ENCODE data around the gene ZNF503. TPM values are rescaled to one million over a fixed set of nuclear protein-coding genes. Genes with fewer than 3 reads are reported as not detected.
A peak's percentile ranks its signal among the peaks of the same experiment; 100 is the strongest.

The ZNF503 gene
- total RNA-seq, 1 donor from 2014 or later: 7.3 TPM

GRCh38 chr10:75407713-75408508, 6.3 kb upstream of the ZNF503 start:
- DNase-seq (ENCODE audit: low spot score): no peak

GRCh38 chr10:75407224-75407712, 5.7 kb upstream of the ZNF503 start:
- DNase-seq (ENCODE audit: low spot score): no peak
- ATAC-seq: no peak

More at GRCh38 chr10:75407713-75408508, 6.3 kb upstream of the ZNF503 start:
- no peak for ATAC-seq

GRCh38 chr10:75406462-75407223, 5.1 kb upstream of the ZNF503 start:
- ATAC-seq (no peak), DNase-seq (ENCODE audit: low spot score) (no peak)

GRCh38 chr10:75405598-75406461, 4.3 kb upstream of the ZNF503 start:
- DNase-seq (ENCODE audit: low spot score) (no peak), ATAC-seq (no peak)

- no peak for ATAC-seq
- no peak for DNase-seq (ENCODE audit: low spot score)
These were observed 3.4 kb upstream of the ZNF503 start for GRCh38 chr10:75404815-75405597.

GRCh38 chr10:75403939-75404814, 2.6 kb upstream of the ZNF503 start:
- no peak for ATAC-seq
- DNase-seq (ENCODE audit: low spot score): peak; percentile 57

- ATAC-seq (no peak), DNase-seq (ENCODE audit: low spot score) (peak; percentile 54)
These were observed 1.8 kb upstream of the ZNF503 start for GRCh38 chr10:75403144-75403938.

GRCh38 chr10:75402486-75403143, 1.1 kb upstream of the ZNF503 start:
- peak; percentile 3 for ATAC-seq
- peak; percentile 57 for DNase-seq (ENCODE audit: low spot score)

- ATAC-seq (peak; percentile 43), DNase-seq (ENCODE audit: low spot score) (peak; percentile 74)
These were observed 594 bp downstream of the ZNF503 start for GRCh38 chr10:75400771-75401568.

GRCh38 chr10:75400163-75400770, 1.3 kb downstream of the ZNF503 start:
- DNase-seq (ENCODE audit: low spot score) (no peak), ATAC-seq (no peak)

- DNase-seq (ENCODE audit: low spot score) (peak; percentile 83), ATAC-seq (peak; percentile 35)
These were observed 2.0 kb downstream of the ZNF503 start for GRCh38 chr10:75399461-75400162.

- no peak for DNase-seq (ENCODE audit: low spot score)
These were observed 2.7 kb downstream of the ZNF503 start for GRCh38 chr10:75398692-75399460.

GRCh38 chr10:75398200-75398691, 3.3 kb downstream of the ZNF503 start:
- ATAC-seq (no peak), DNase-seq (ENCODE audit: low spot score) (no peak)

More at GRCh38 chr10:75398692-75399460, 2.7 kb downstream of the ZNF503 start:
- no peak for ATAC-seq

- ATAC-seq (no peak), DNase-seq (ENCODE audit: low spot score) (no peak)
These were observed 3.9 kb downstream of the ZNF503 start for GRCh38 chr10:75397496-75398199.

Data from left lobe of liver (tissue), 2 donors.